Urothelium cell line (cell line): ENCODE data around the gene C5.
"Not testable (repeated sequence)": the region's sequence is repeated elsewhere in the genome, so short reads cannot be mapped to it uniquely, and the experiment has no call there.

ENCODE experiments used
- DNase-seq: peaks from one replicate; pipeline ENCODE4 v3.0.0; 2011; ENCODE audit warnings: low spot score, mixed read lengths
- FAIRE-seq: peaks from 2 replicates; lab custom pipeline; 2011; peaks lifted over from hg19 to GRCh38; lab: Jason Lieb, UNC

Gene C5

DNA sequence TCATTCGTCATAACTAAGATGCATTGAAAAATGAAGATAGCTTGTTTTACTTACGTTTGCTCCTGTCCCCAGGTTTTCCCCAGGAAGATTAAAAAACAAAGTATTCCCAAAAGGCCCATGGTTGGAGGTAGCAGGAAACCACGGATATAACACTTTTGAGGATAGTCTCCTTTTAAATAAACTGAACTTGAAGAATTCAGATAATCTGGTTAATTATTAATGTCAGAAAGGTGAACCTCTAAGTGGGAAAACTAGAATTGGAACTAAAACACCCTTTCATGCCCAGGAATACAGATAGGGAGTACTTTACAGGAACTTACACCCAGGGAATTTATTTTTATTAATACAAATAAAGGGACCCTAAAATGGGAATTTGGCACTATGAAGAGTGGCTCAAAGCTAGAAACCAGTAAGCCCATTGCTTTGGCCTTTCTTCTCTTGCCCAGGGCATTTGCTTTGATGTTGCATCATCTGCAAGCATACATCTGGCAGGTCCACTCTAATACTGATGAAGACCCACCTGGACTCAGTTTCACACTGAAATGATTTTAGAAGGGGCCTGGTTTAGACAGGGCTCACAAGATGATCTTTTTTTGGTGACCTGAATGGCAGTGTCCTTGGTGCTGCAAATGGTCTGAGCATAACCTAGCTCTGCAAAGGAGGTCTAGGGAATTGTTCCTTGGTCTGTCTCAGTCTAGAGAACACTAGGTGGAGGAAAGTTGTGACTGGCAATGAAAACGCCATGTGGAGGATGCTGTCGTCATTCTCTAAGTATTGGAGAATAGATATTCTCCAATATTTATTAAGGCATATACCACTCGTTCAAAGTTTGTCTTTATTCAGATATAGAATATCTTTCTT lies at the start of gene C5:
C5 (minus strand) TSS at position 148 of the 861 bp plus-strand sequence; CDS start at position 119, 29 bp downstream.
- DNase-seq (no peak), FAIRE-seq (no peak)

DNA sequence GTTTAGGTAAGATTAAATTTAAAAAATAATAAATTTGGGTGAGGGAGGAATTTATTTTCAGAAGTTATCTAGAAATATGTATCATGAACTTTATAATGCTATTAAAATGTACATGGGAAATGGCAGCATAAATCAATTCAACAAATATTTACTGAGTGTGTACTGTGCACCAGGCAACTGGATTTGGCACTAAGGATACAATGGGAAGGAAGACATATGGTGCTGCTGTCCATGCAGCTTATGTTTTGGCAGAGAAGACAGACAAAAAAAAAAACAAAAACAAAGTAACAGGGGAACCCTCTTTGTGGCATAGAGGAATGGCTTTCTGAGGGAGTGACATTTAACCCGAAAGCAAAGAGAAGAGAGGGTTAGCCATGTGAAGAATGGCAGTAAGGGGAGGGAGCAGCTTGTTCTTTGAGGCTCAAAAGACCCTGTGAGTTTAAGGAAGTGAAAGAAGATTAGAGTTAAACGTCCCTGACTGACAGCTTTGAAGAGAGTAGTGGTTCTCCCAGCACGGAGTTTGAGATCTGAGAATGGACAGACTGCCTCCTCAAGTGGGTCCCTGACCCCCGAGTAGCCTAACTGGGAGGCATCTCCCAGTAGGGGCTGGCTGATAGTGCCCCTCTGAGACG lies 48.6 kb upstream of the C5 start:
- FAIRE-seq (no peak), DNase-seq (no peak)

DNA sequence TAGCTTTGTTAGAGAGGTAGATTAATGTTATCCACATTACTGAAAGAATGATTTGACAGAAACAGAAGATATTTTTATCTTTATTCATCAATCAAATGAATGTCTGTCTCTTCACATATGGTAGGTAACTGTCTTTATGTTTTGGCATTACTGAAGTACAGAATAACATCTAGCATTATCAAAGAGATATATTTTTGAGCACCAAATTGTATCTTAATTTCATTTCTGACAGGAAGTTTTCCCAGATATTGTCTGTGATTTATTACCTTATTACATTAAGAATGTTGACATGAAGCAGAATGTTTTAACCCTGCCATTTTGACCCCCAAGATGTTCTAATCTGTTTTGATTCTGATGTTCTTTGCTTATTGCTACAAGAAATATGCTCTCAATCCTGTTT lies 45.0 kb upstream of the C5 start:
- no peak for DNase-seq
- FAIRE-seq = no peak

DNA sequence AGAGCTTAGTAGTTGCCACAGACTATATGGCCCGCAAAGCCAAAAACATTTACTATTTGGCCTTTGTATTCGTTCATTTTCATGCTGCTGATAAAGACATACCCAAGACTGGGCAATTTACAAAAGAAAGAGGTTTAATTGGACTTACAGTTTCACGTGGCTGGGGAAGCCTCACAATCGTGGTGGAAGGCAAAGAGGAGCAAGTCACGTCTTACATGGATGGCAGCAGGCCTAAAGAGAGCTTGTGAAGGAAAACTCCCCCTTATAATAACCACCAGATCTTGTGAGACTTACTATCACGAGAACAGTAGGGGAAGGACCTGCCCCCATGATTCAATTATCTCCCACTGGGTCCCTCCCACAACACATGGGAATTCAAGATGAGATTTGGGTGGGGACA lies 40.7 kb upstream of the C5 start:
- FAIRE-seq, DNase-seq: not testable (repeated sequence)

DNA sequence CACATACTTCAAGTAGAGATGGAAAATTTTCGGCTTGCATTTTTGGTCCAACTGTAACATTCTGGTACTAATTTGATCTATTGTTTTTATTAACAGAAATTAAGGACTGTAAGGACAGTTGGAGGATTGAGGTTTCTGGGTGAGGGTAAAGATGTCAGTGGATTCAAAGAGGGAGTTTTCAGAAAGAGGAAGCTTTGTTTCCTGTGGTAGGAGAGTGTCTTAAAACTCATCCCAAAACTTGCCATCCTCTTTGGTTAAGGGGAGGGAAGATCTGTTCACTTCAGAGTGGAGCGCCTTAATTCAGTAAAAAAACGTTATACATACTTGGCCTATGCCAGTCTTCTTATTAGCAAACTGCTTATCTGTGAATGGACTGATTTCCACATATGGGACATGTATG lies 38.5 kb upstream of the C5 start:
- DNase-seq (no peak), FAIRE-seq (no peak)

DNA sequence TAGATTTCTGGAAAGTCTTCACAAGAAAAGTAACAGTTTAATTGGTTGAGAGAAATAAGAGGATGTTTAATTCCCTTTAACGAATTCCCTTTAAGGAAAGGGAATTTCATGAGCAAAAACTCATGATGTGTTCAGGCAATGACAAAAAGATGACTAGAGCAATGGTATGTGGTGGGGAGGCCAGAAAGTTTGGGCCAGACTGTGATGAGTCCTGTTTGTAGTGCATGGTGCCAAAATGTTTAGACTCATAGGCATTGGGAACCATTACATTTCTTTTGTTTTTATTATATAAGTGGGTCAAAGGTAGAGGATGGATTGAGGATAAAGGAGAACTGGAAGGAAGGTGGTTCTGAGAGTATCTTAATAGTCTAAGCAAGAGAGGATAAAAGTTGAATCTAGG lies 35.6 kb upstream of the C5 start:
- no peak for DNase-seq
- no peak for FAIRE-seq

DNA sequence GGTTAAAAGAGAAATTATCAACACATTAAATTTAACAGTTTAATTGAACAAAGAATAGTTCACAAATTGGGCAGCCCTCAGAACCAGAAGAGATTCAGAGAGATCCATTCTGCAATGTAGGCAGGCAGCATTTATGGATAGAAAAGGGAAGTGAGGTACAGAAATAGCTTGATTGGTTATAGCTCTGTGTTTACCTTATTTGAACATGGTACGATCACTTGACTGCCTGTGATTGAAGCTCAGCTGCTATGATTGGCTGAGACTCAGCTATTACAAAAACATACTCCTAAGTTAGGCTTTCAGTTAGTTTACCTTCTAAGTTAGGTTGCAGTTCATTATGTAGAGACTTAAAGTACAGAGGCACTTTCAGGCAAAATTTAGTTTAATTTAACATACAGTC lies 32.0 kb upstream of the C5 start:
- no peak for FAIRE-seq

DNA sequence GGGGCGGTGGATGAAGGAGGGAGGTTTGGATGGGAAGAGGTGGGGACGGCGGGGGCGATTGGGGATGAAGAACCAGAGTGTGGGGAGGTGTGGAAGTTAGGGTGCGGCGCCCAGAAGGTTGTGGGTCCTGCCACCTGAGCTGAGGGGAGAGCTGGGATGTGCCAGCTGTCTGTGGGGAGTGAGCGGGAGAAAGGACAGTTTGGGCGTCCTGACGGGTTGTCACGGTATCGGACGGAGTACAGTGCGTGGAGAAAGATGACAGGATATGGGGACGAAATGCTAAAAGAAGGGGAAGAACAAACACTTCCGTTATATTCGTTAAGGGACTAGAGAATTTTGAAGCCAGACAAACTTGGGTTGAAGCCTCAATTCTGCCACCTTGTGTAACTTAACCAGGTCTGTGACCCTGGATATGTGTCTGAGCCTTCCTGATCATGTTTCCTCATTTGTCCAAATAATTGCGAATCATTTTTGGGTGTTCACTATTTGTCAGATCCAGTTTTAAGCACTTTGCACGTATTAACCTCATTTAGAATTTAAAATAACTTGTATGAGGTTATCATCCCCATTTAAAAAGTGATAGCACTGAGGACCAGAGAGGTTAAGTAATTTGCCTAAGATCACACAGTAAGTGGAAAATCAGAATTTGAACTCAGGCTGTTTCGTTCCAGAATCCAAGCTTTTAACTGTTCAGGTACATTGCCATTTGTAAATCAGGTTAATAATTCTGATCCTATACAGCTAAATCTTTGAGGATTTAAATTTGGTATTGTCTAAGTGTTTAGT lies 25.4 kb upstream of the C5 start:
- FAIRE-seq = no peak

More for the DNA sequence above, 32.0 kb upstream of the C5 start:
- DNase-seq = no peak

DNA sequence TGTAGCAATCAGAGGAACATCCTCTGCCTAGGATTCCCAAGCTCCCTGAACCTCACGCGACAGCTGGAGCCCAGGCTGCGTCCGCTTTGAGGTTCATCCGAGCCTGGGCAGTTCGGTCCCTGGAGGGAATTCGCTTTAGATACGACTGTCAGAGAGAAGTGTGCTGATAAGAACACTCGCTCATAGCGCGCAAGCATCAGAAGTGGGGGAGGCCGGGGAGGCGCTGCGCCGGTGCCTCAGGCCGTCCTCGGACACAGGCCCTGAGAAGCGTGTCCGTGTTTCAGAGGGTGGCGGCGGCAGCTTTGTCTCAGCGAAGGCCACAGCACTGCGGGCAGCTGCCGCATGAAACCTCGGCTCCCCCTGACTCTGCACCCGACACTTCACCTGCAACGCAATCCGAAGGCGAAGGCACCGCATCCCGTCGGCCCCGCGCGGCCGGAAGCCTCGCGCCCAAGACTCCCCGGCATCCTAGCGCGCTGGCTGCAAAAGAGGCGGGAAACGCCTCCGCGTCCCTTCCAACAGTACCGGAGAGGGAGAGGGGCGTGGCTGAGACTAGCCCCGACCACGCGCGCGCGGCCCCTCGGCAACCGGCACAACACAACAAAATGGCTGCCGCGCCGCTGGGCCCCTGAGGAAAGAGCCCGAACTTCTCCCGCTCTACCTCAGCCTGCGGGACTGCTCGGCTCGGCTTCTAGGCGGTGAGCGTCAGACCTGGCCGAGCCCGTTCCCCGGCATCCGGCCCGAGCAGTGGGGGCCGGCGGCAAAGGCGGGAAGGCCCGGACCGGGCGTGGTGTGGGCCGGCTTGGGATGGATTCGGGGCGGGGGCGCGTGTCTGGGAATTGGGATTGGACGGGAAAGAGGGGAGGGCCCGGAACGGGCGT lies 24.5 kb upstream of the C5 start, which contains the start of gene CNTRL:
CNTRL (plus strand) TSS at position 586 of the 881 bp plus-strand sequence. CDS start 13,372 bp downstream, outside the sequence.
- DNase-seq (peak; percentile 87), FAIRE-seq (no peak)

More for the DNA sequence above, 25.4 kb upstream of the C5 start:
- no peak for DNase-seq

DNA sequence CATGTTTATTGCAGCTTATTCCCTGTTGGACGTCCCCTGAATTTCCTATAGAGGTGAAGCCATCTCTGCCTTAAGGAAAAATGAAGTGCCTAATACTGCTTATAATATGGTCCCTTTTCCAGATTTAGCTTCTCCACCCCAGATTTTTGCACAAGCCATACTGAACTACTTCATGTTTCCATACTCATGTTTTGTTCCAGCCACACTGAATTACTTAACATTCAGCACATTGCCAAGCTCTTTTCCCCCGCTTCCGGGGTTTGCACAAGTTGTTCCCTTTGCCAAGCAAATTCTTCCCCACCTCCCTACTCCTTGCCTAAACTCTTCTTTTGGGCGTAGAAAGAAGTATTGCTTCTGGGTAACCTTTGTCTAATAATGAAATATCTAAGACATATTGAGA lies 23.0 kb upstream of the C5 start:
- FAIRE-seq = no peak
- DNase-seq = no peak

DNA sequence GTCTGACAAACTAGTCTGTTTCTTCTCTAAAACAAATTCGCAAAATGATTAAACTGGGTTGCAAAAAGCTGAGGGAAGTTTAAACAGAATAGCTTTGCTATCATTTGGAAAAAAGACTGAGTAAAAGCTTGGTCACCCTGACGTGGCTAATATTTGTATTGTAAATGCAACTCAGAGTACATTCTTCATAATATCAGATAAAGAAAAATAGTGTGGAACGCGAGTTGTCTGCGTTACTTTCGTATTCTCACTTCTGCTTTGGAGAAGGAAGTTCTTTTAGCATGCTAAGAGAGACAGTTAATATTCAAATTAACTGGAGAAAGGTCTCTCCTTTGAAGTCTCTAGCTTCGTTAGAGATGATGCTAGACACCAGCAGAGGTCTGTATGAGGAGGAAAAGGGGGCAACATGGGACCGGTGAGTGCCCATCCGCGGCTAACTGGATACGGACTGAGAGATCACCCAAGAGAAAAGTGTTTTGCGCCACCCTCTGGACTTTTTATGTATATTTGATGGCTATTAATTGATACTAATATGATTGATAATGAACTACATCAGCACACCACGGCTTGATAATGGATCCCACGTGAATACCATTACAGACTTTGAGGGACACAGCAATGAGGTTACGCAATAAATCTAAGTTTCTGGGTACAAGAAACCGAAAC lies 21.8 kb upstream of the C5 start:
- FAIRE-seq = no peak
- no peak for DNase-seq

DNA sequence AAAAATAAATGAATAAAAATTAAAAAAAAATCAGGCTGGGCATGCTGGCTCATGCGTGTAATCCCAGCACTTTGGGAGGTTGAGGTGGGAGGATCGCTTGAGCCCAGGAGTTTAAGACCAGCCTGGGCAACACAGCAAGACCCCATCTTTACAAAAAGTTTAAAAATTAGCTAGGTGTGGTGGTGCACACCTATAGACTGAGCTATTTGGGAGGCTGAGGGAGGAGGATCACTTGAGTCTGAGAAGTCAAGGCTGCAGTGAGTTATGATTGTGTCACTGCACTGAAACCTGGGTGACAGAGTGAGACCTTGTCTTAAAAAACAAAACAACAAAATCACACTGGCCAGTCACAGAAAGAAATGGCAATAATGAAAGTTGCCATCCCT lies 21.3 kb upstream of the C5 start:
- DNase-seq = no peak
- no peak for FAIRE-seq

DNA sequence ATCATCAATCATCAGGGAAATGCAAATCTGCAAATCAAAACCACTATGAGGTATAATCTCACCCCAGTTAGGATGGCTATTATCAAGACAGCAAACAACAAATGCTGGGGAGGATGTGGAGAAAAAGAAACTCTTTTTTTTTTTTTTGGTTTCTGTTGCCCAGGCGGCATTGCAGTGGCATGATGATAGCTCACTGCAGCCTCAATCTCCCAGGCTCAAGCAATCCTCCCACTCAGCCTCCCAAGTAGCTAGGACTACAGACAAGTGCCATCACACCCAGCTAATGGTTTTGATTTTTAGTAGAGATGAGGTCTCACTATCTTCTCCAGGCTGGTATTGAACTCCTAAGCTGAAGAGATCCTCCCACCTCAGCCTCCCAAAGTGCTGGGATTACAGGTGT lies 19.3 kb upstream of the C5 start:
- DNase-seq = no peak
- no peak for FAIRE-seq

DNA sequence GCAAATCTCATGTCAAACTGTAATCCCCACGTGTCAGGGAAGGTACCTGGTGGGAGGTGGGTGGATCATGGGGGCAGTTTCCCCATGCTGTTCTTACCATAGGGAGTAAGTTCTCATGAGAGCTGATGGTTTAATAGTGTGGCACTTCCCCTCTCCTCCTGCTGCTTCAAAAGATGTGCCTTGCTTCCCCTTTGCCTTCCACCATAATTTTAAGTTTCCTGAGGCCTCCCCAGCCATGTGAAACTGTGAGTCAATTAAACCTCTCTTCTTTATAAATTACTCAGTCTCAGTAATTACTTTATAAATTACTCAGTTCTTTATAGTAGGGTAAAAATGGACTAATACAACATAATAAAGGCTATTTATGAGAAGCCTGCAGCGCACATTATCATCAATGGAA lies 17.6 kb upstream of the C5 start:
- DNase-seq (no peak), FAIRE-seq (no peak)

DNA sequence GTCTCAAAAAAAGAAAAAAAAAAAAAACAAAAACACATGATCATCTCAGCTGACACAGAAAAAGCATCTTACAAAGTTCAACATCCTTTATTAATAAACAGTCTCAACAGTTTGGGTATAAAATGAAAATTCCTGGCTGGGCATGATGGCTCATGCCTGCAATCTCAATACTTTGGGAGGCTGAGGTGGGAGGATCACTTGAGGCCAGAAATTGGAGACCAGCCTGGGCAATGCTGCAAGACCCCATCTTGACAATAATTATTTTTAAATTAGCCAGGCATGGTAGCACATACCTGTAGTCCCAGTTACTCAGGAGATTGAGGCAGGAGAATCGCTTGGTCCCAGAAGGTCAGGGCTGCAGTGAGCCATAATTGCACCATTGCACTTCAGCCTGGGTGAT lies 16.8 kb upstream of the C5 start:
- no peak for FAIRE-seq
- DNase-seq = no peak

DNA sequence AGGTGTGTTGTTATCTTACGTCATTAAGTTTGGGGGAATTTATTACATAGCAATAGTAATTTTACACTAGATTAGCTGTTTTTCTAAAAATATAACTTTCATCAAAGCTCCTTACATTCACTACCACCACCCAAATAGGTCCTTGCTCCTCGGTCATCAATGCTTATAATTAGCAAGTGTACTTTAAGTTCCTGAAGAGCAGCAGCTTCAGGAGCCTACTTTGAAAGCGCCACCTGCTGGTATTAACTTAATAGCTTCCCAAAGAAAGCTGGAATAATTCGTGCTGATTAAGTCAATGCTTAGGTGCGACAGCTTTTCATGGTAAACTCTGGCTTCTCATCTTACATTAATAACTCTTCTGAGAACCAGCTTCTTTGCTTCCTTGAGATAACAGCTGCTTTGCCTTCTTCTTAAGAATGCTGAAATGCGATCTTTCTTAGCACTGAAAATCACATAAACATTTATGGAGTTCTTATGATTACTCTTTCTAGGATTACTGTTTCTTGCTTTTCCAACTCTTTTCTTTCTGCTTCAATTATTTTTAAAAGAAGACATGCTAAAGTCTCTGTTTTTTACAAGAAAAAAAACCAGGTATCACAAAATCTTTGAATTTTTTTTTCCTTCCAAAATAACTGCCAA lies 10.0 kb upstream of the C5 start:
- DNase-seq (peak; percentile 49), FAIRE-seq (no peak)

DNA sequence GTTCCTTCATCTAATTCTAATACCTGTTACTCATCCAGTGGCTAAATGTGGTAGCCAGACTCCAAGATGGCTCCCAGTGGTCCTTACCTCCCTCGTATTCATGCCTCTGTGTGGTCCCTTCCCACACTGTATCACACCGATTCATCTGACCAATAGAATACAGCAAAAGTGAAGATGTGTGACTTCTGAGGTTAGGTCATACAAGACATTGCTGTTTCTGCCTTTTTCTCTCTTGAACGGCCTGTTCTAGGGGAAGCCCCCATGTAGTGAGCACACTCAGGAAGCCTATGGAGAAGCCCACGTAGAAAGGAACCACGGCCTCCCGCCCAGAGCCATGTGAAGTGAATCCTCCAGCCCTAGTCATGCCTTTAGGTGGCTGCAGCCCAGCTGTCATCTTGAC lies 9.4 kb upstream of the C5 start:
- no peak for DNase-seq
- FAIRE-seq = no peak

DNA sequence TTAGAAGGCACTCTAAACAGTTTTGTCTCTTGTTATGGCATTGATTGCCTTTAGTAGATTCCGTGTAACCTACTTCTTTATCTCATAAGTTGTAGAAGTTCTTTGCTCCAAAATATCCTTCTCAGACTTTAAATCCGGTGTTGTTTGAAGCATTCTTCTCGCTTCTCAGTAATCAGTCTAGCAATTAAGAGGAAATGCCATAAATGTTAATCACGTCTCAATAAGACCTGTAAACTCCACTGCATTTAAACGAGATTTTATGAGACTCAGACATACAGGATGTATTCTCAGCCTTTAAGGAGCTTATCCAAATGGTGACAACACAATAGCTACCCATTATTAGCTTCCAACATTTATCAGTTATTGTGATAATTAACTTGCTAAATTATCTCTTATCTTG lies 7.7 kb upstream of the C5 start:
- FAIRE-seq (no peak), DNase-seq (no peak)

DNA sequence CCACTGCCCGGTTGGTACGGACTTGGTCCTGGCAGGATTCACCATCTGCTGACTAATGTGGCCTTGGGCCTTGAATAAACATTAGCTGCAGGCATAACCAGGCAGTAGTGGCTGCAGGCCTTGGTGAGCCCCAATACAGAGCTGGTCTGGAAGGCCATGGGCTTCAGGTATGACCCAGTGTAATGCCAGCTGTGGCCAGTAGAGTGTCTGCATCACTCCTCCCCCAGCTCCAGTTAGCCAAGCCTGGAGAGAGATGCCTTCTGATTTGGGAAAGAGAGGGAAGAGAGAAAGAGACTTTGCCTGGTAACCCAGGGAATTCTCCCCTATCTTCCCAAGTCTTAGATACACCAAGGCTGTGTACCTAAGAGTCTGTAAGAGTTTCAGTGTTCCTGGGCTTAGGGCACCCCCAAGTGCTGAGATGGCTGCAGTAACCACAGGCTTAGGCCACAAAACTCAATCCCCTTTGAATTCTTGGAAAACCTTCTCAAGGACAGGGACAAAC lies 5.6 kb upstream of the C5 start:
- FAIRE-seq (no peak), DNase-seq (peak; percentile 14)
